ENCODE results near the gene TCF7L2.

TCF7L2 gene

GRCh38 chr10:112970021-112970420 lies 20.0 kb downstream of the TCF7L2 start:
- peaks cover 20% of the 10 kb centered on the region for H3K36me3 ChIP-seq (ENCODE audit: insufficient read depth, low read length)
- H3K27me3 ChIP-seq (ENCODE audit: control insufficient read depth, insufficient read depth, low read length), result no peaks in the 10 kb centered on the region
- H3K9me3 ChIP-seq (replicated peaks; ENCODE audit: low read length), result no peaks in the 10 kb centered on the region
- no peak overlapping the region for H3K4me2 ChIP-seq (ENCODE audit: low read length)
- H3K9ac ChIP-seq (ENCODE audit: low read depth, low read length), result no peak overlapping the region
- H3K4me1 ChIP-seq (ENCODE audit: control insufficient read depth, insufficient read depth, low read length), result peaks cover 13% of the 10 kb centered on the region
- H3K4me3 ChIP-seq (ENCODE audit: low read length), result no peak overlapping the region

- no peak overlapping the region for H3K9ac ChIP-seq (ENCODE audit: low read depth, low read length)
- H3K4me2 ChIP-seq (ENCODE audit: low read length), result no peak overlapping the region
- H3K27me3 ChIP-seq (ENCODE audit: control insufficient read depth, insufficient read depth, low read length), result no peaks in the 10 kb centered on the region
- H3K9me3 ChIP-seq (replicated peaks; ENCODE audit: low read length), result no peaks in the 10 kb centered on the region
- H3K4me1 ChIP-seq (ENCODE audit: control insufficient read depth, insufficient read depth, low read length), result no peaks in the 10 kb centered on the region
- H3K4me3 ChIP-seq (ENCODE audit: low read length), result no peak overlapping the region
- H3K36me3 ChIP-seq (ENCODE audit: insufficient read depth, low read length), result peaks cover 19% of the 10 kb centered on the region
These were observed 22.6 kb downstream of the TCF7L2 start for GRCh38 chr10:112972606-112973005.

DNA sequence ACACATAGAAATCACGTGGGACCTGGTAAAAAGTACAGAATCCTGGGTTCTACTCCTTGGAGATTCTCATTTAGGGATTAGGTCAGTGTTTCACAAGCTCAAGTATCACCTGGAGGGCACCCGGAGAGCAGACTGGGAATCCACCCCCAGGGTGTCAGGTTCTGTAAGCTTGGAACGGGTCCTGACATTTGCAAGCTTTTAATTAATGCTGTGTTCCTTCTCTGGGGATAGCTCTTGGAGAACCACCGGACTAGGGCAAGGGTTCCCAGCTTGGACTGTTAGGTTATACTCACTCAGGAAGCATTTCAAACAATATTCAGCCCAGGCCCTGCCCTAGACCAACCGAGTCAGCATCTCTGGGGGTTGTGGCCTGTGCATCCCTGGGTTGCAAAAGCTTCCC lies 23.0 kb downstream of the TCF7L2 start:
- Histone ChIP-seq H3K27me3 (ENCODE audit: control insufficient read depth, insufficient read depth, low read length) (no peaks in the 10 kb centered on the region), H3K4me2 (ENCODE audit: low read length) (no peak overlapping the region), H3K9me3 (replicated peaks; ENCODE audit: low read length) (no peaks in the 10 kb centered on the region), H3K9ac (ENCODE audit: low read depth, low read length) (no peak overlapping the region), H3K4me1 (ENCODE audit: control insufficient read depth, insufficient read depth, low read length) (no peaks in the 10 kb centered on the region), H3K36me3 (ENCODE audit: insufficient read depth, low read length) (peaks cover 19% of the 10 kb centered on the region), H3K4me3 (ENCODE audit: low read length) (no peak overlapping the region)

DNA sequence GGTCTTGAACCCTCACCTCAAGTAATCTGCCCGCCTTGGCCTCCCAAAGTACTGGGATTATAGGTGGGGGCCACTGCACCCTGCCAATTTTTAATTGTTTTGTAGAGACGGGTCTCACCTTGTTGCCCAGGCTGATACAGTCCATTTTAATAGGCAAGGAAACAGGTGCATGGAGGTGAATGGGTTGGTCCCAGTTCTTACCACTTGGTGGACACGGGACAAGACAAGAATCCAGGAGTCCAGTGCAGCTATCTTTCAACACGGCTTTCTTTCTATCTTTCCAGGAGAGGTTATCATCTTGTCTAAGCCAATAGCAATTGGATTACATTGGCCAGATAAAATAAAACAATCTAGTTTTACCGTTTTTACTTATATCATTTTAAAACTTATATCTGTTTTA lies 23.8 kb downstream of the TCF7L2 start:
- no peak overlapping the region for H3K4me3 ChIP-seq (ENCODE audit: low read length)
- H3K4me1 ChIP-seq (ENCODE audit: control insufficient read depth, insufficient read depth, low read length), result no peaks in the 10 kb centered on the region
- H3K9ac ChIP-seq (ENCODE audit: low read depth, low read length), result no peak overlapping the region
- H3K9me3 ChIP-seq (replicated peaks; ENCODE audit: low read length), result no peaks in the 10 kb centered on the region
- no peak overlapping the region for H3K4me2 ChIP-seq (ENCODE audit: low read length)
- H3K36me3 ChIP-seq (ENCODE audit: insufficient read depth, low read length), result peaks cover 19% of the 10 kb centered on the region
- H3K27me3 ChIP-seq (ENCODE audit: control insufficient read depth, insufficient read depth, low read length), result no peaks in the 10 kb centered on the region

GRCh38 chr10:112977426-112977898 lies 27.4 kb downstream of the TCF7L2 start:
- H3K4me1 ChIP-seq (ENCODE audit: control insufficient read depth, insufficient read depth, low read length), result no peaks in the 10 kb centered on the region
- no peak overlapping the region for H3K4me3 ChIP-seq (ENCODE audit: low read length)
- H3K9ac ChIP-seq (ENCODE audit: low read depth, low read length), result no peak overlapping the region
- no peaks in the 10 kb centered on the region for H3K27me3 ChIP-seq (ENCODE audit: control insufficient read depth, insufficient read depth, low read length)
- no peaks in the 10 kb centered on the region for H3K9me3 ChIP-seq (replicated peaks; ENCODE audit: low read length)
- peaks cover 14% of the 10 kb centered on the region for H3K36me3 ChIP-seq (ENCODE audit: insufficient read depth, low read length)
- H3K4me2 ChIP-seq (ENCODE audit: low read length), result no peak overlapping the region

GRCh38 chr10:112979927-112980326 lies 29.9 kb downstream of the TCF7L2 start:
- H3K9me3 ChIP-seq (replicated peaks; ENCODE audit: low read length), result no peaks in the 10 kb centered on the region
- H3K4me3 ChIP-seq (ENCODE audit: low read length), result no peak overlapping the region
- peaks cover 5% of the 10 kb centered on the region for H3K36me3 ChIP-seq (ENCODE audit: insufficient read depth, low read length)
- H3K9ac ChIP-seq (ENCODE audit: low read depth, low read length), result no peak overlapping the region
- peaks cover 2% of the 10 kb centered on the region for H3K4me1 ChIP-seq (ENCODE audit: control insufficient read depth, insufficient read depth, low read length)
- no peaks in the 10 kb centered on the region for H3K27me3 ChIP-seq (ENCODE audit: control insufficient read depth, insufficient read depth, low read length)
- H3K4me2 ChIP-seq (ENCODE audit: low read length), result no peak overlapping the region

DNA sequence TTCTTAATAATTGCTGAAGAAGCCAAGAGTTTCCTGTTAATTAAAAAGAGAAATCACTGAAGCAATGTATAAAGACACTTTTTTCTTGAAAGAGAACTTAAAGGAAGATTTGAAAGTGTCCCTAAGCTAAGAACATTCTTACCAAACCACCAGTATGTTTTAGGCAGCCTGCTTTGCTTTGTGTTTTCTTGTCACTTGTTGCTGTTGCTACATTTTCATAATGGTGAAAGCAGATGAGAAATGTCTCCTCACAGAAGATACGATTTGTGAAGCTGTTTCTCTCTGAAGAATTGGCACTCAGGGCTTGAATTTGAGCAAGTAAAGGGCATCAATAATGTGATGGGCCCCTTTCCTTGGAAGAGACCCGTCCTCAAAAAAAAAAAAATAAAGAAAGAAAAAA lies 30.9 kb downstream of the TCF7L2 start:
- no peak overlapping the region for H3K4me3 ChIP-seq (ENCODE audit: low read length)
- H3K9ac ChIP-seq (ENCODE audit: low read depth, low read length), result no peak overlapping the region
- H3K36me3 ChIP-seq (ENCODE audit: insufficient read depth, low read length), result peaks cover 5% of the 10 kb centered on the region
- no peaks in the 10 kb centered on the region for H3K27me3 ChIP-seq (ENCODE audit: control insufficient read depth, insufficient read depth, low read length)
- H3K4me2 ChIP-seq (ENCODE audit: low read length), result no peak overlapping the region
- H3K4me1 ChIP-seq (ENCODE audit: control insufficient read depth, insufficient read depth, low read length), result peaks cover 13% of the 10 kb centered on the region
- H3K9me3 ChIP-seq (replicated peaks; ENCODE audit: low read length), result no peaks in the 10 kb centered on the region

DNA sequence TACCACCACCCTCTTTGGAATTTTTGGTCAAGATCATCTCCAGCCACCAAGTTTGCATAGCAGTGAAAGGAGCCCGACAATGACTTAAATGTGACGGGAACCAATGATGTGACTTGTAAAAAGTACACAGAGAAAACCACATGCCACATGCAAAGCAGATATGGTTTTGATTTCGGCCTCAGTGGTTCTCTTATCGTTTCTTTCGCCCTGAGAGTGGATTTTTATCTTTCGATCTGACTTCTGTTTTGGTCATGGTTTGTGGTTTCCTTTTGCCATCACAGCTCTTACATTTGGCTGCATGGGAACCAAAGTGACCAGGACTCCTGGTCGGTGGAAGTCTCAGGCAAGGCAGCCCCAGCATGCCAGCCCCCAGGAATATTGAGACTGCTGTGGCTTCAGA lies 31.5 kb downstream of the TCF7L2 start:
- Histone ChIP-seq H3K4me2 (ENCODE audit: low read length) (no peak overlapping the region), H3K4me3 (ENCODE audit: low read length) (no peak overlapping the region), H3K27me3 (ENCODE audit: control insufficient read depth, insufficient read depth, low read length) (no peaks in the 10 kb centered on the region), H3K4me1 (ENCODE audit: control insufficient read depth, insufficient read depth, low read length) (peaks cover 19% of the 10 kb centered on the region), H3K36me3 (ENCODE audit: insufficient read depth, low read length) (peaks cover 5% of the 10 kb centered on the region), H3K9me3 (replicated peaks; ENCODE audit: low read length) (no peaks in the 10 kb centered on the region), H3K9ac (ENCODE audit: low read depth, low read length) (no peak overlapping the region)

DNA sequence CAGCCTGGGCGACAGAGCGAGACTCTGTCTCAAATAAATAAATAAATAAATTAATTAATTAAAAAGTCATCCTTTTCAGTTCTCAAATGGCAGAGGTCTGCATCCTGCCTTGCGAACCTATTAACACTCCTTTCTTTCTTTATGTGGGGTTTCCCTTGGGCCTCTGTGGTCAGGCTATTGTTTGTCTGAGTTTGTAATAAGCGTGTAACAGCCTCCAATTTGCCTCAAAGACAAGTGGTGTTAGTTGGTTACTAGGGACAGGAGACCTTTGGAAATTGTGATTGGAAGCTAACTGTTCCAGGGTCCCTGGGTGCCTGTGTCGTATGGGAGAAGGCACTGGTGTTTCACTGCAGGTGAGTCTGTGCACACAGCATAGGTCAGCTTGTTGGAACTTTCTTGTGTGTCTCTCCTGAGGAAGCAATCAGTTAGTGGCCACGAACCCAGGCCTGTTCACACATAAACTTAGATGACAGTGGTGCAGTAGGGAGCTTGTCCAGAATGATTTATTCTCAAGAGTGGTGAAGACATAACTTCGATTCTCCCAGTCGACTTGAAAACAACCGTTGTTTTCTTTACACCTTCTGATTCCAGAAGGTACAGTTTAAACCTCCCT lies 33.5 kb downstream of the TCF7L2 start:
- no peak overlapping the region for H3K4me2 ChIP-seq (ENCODE audit: low read length)
- H3K36me3 ChIP-seq (ENCODE audit: insufficient read depth, low read length), result peaks cover 5% of the 10 kb centered on the region
- peaks cover 27% of the 10 kb centered on the region for H3K4me1 ChIP-seq (ENCODE audit: control insufficient read depth, insufficient read depth, low read length)
- H3K9ac ChIP-seq (ENCODE audit: low read depth, low read length), result no peak overlapping the region
- H3K4me3 ChIP-seq (ENCODE audit: low read length), result no peak overlapping the region
- no peaks in the 10 kb centered on the region for H3K27me3 ChIP-seq (ENCODE audit: control insufficient read depth, insufficient read depth, low read length)
- no peaks in the 10 kb centered on the region for H3K9me3 ChIP-seq (replicated peaks; ENCODE audit: low read length)

GRCh38 chr10:112984756-112985155 lies 34.7 kb downstream of the TCF7L2 start:
- no peak overlapping the region for H3K9ac ChIP-seq (ENCODE audit: low read depth, low read length)
- H3K4me1 ChIP-seq (ENCODE audit: control insufficient read depth, insufficient read depth, low read length), result peaks cover 27% of the 10 kb centered on the region
- no peaks in the 10 kb centered on the region for H3K9me3 ChIP-seq (replicated peaks; ENCODE audit: low read length)
- H3K27me3 ChIP-seq (ENCODE audit: control insufficient read depth, insufficient read depth, low read length), result no peaks in the 10 kb centered on the region
- peaks cover 5% of the 10 kb centered on the region for H3K36me3 ChIP-seq (ENCODE audit: insufficient read depth, low read length)
- H3K4me2 ChIP-seq (ENCODE audit: low read length), result no peak overlapping the region
- H3K4me3 ChIP-seq (ENCODE audit: low read length), result no peak overlapping the region

- H3K27me3 ChIP-seq (ENCODE audit: control insufficient read depth, insufficient read depth, low read length), result no peaks in the 10 kb centered on the region
- no peaks in the 10 kb centered on the region for H3K9me3 ChIP-seq (replicated peaks; ENCODE audit: low read length)
- H3K4me1 ChIP-seq (ENCODE audit: control insufficient read depth, insufficient read depth, low read length), result peaks cover 34% of the 10 kb centered on the region
- H3K4me3 ChIP-seq (ENCODE audit: low read length), result no peak overlapping the region
- H3K4me2 ChIP-seq (ENCODE audit: low read length), result no peak overlapping the region
- no peak overlapping the region for H3K9ac ChIP-seq (ENCODE audit: low read depth, low read length)
- H3K36me3 ChIP-seq (ENCODE audit: insufficient read depth, low read length), result peaks cover 5% of the 10 kb centered on the region
These were observed 35.9 kb downstream of the TCF7L2 start for GRCh38 chr10:112985690-112986543.

Data from skeletal muscle satellite cell (primary cell).